Stimulated activated naive CD4-positive, alpha-beta T cell treated with Interleukin-2 at 50 U/mL for 16 hours (primary cell): ENCODE results near the gene TREML4.

Source experiments
- DNase-seq: peaks from one replicate; lab custom pipeline; 2025; lab: John Stamatoyannopoulos, UW

TREML4 gene

DNA sequence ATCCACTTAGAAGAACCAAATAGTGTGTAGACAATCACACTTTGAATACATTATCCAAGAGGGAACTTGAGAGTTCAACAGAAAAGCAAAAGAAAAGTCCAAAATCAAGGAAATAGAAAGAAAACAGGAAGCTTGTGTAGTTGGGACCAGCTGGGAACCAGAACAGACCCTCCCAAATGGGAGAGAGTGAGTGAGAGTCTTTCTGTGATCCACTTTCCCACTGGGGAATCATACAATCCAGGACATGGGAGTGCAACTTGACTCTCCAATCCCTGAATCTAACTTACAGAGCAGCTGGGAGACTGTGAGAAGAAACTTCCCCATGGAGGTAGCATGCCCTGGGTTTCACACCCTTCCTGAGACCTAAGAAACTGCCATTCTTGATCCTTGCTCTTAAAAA lies 27.0 kb downstream of the TREML4 start:
- no peak for DNase-seq

DNA sequence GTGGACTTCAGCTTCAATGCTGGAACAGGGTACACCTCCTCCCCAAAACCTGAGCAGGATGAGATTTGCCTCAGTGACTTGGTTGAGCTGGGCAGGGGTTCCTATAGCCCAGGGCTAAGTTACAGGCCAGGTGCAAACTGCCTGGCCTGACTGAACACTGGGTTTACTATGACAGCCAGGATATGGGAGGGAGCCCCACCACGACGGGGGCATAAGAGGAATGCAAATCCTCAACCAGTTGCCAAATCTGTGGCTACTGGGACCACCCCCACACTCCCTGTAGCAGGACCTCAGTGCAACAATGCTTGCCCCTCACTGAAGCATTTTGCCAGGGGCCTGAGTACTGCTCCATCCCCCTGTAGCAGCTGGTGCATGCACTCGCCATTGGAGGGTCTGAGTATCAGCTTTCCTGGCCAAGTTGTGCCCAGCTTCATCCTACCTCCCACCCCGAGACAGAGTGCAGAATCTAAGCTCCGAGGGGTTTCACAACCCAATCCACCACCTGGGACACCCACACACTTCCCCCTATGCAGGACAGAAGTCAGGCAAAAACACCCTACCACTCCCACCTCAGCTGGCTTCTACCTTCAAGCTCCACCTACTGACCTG lies 27.6 kb downstream of the TREML4 start:
- DNase-seq, result no peak

DNA sequence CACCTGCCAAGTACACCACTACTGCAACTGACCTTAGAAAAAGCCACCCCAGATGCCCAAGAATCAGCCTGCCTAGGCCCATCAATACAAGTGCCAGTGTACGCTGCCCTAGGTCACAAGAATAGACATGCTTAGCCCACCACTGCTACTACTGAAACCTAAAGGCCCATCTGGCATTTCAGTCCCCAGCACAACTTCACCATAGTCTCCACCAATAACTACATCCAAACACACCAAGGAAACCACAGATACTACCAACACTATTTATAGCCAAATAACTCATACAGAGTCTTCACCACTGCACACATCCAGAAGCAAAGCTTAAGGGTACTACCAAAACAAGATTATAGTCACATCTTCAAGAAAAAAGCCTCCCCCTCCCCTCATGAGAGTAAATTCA lies 28.2 kb downstream of the TREML4 start:
- no peak for DNase-seq

GRCh38 chr6:41257369-41258195 lies 29.4 kb downstream of the TREML4 start:
- DNase-seq, result no peak

GRCh38 chr6:41258196-41258493 lies 30.0 kb downstream of the TREML4 start:
- DNase-seq, result no peak

- no peak for DNase-seq
Observed at GRCh38 chr6:41262401-41262800, 34.3 kb downstream of the TREML4 start.

GRCh38 chr6:41263267-41263666 lies 35.1 kb downstream of the TREML4 start:
- no peak for DNase-seq

DNA sequence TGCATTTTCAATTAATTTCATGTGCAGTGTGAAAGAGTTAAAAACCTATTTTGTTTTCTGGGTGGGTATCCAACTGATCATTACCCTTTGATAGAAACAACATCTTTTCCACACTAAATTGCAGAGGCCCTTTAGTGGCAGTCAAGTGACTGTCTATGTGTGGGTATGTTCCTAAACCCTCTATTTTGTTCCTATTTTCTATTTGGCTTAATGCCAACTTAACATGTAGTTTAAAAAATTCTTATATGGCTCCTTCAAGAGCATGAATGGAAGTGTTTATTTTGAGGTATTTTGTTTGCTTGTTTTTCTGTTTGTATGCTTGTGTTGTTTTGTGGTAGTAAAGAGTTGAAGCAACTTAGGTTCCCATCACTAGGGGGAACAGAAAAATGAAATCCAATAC lies 38.4 kb downstream of the TREML4 start:
- no peak for DNase-seq

GRCh38 chr6:41268478-41268877 lies 40.3 kb downstream of the TREML4 start:
- no peak for DNase-seq

DNA sequence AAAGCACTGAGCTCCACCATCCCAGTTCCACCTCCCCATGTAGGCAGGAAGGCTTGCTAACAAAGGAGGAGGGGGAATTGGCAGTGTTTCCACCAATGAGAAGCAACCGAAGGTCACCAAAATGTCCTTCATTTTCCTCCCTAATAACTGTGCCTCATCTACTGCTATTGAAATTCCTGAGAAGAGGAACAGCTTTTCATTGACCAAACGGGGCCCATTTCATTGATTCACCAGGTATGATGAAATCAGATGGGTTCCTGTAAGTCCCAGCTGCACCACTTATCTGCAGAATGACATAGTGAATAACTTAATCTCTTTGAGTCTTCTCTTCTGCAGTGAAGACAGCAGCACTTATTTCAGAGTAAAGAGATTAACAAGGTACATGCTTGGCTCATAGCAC lies 41.0 kb downstream of the TREML4 start:
- no peak for DNase-seq

DNA sequence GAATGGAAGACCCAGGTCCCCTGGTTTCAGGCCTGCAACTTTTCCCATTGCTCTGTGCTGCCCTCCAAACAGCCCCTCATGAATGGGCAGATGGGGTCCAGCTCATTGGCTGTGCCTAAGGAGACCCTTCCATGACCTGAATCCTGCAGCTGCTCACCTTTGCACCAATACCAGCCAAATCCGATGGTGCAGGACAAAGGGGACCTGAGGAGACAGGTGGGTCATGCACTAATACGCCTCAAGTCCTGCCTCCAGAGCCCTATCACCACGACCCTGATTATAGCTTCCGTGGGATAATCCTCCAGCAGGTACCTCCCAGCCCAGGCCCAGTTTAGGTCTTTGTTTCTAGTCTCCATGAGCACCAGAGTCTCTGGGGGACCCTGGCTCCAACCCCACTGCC lies 41.6 kb downstream of the TREML4 start:
- DNase-seq, result no peak

DNA sequence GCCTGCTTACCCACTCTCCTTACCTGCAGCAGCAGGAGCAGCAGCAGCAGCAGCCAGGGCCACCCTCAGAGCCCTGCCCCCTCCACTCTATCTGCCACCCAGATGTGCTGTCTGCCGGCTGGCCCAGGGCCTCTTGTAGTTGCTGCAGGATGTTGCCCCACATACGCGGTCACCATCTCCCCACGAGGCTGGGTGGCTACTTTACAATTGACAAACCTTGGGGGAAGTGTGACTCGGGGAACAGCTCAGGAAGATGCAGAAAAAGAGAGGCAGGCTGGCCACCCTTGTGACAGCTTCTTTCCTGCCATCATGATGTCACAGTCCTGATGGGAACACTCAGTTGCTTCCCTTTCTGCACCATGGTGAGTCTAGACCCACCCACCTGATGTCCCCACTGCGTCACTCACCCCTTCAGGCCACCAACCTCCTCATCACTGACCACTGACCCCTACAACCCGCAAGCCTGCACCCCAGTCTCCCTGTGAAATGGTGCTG lies 43.8 kb downstream of the TREML4 start:
- no peak for DNase-seq

DNA sequence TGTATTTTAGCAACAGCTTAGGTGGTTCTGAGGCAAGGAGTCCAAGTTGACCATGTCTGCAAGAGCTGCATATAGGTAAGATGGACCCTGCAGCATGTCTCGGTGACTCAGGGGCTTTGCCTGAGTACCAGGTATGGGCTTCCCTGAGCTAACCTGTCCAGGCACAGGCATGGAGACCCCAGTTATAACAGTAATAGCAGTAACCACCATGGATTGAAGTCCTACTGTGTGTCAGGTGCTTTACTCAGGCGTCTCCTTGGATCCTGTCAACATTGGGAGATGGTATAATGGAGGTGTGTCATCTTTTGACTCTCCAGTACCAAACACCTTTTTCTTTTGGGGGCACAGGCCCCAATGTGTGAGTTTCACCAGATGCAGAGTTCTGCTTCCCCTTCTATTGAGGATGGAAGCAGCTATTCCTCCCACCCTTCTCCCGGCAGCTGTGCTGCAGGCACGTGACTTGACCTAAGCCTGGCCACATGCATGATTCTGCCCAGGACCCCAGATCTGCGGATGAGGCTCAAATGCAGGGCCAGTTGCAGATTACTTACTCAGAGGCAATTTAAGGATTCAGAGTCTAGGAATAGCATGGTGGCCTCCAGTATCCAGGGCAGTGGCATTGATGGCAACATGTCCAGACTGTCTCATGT lies 44.6 kb downstream of the TREML4 start:
- no peak for DNase-seq

DNA sequence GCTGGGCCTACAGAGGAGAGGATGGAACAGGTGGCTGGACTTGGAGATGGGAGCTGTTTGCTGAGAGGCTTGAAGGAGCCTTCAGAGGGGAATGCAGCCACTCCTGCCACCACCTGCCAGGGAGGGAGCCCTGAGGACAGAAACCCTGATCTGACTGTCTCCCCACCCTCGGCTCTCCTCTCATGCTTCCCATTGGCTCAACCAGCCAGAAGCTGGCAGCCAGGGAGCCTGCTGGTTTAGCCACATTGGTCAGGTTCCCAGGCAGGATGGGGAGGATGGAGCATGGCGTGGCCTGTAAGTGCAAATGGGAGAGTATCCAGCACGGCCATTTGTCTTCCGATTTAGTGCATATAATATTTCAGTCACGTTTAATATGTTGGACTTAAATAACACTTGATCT lies 45.6 kb downstream of the TREML4 start:
- DNase-seq, result no peak

DNA sequence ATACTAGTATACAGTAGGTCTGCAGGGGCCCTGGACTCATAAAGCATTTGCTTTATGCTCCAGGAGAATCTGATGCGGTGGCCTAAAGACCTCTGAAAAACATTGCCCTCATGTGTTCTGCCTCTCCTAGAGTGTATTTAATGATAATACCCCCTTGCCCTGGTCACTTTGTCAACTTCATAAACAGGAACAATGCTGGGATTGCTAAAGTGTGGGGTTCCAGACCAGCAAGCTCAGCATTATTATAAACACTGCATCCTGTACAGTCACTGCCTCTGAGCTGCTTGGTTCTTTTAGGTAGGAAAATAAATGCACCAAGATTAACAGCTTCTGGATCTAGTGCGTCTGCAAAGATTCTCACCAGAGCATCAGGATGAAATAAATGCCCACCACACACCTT lies 46.1 kb downstream of the TREML4 start:
- no peak for DNase-seq

GRCh38 chr6:41275489-41275888 lies 47.3 kb downstream of the TREML4 start:
- DNase-seq, result no peak

GRCh38 chr6:41277605-41278004 lies 49.5 kb downstream of the TREML4 start:
- DNase-seq, result no peak

DNA sequence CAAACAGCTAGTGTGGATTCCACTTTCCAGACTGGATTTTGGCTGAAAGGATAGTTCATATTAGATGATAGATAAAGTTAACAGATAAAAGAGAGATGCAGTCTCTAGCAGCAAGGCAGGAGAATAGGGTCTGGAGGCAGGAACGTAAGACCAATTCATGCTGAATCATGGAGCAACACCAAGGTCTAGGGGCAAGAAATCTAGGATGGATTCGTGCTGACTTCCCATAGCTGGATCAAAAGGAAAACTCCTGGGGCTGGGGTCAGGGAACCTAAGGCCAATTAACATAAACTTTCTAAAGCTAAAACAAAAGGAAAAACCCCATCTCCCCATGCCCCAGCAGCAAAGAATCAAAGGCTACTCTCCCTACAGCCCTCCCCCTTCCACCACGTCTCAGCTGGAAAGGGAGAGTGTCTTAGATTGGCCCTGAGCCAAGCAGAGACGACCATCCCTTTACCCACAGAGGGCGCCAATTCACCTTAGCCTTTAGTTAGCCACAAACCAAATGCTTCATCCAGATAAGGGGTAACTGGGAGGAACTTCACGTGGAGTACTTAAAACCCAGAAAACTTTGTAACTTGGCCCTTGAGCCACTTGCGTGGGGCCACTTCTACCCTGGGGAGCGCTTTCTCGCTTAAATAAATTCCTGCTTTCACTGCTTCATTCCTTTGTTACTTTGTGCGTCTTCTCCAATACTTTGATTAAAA lies 50.7 kb downstream of the TREML4 start:
- DNase-seq, result peak; percentile 34

DNA sequence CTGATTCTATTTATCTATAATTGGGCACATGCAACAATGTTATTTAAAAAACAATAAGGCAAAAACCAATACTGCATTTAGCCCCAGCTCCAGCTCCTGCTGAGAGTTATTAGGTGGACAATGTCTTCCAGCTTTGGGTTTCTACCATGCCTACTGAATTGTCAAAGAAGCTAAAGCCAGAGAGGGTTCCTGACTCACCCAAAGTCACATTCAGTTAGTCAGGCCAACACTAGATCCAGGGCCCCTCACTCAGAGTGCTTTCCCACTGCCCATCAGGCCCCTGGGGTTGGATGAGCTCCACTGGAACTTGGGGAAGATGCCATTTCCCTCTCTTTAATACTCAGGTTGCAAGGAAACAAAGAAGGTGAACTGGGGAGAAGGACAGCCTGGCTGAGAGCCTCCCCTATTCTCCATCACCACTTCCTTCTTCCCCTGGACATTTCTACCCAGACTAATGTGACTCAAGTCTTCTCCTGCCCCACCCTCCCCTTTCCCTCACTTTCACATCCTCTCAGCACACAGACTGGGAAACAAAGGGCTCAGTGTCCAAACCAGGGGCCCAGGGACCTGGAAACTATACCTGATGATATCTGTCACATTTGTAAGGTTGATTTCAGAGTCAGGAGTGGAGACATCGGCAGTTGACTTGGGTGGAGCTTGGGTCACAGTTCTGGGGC lies 52.4 kb downstream of the TREML4 start:
- DNase-seq, result no peak

GRCh38 chr6:41283600-41283999 lies 55.5 kb downstream of the TREML4 start:
- no peak for DNase-seq

DNA sequence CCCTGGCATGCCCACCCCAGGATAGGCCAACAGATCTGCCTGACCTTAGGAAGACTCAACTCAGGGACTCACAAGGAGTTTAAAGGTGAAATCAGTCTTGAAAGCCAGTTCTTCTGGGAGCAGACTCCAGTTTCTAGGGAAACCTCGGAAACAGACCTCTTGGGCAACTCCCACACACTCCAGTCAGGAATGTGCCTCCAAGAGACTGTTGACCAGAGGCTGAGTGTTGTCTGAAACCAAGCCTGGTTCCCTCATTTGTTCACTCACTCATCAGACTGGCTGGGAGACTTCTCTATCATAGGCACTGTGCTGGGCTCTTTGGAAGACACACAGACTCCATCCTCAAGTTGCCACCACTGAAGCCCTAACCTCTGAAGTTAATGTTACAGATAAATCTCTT lies 56.6 kb downstream of the TREML4 start:
- DNase-seq, result no peak
